Measurements from ENCODE around the gene FAM241B.

FAM241B gene

DNA sequence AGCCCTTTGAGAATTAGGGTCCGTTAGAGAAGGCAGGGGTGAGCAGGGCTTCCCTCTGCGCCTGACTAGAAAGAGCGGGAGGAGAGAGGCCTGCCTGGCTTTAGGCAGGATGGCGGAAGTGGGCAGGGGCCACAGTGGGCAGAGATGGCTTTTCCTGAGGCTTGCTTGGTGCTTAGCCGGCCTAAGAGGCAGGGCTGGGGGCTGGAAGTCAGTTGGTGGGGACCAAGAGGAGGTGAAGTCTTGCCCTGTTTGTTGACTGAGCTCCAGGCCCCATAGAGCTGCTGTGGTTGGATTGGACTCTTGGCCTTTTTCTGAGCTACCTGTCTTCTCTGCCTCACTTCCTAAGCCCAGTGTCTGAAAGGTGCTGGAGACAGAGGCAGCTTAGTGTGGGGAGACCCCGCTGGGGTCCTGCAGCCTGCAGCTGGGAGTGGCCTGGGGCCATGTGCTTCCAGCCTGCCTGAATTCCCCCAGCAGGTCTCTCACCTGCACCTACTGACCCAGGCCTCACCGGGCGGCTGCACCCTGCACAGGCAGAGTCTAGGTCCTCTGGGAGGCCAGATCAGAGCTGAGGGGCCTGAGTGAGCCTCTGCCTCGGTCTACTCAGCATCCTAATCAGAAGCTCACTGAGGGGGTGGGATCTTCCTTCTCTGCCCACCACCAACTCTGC lies 4.8 kb downstream of the FAM241B start:
- no peak for DNase-seq

GRCh38 chr10:69635428-69636272 lies 5.6 kb downstream of the FAM241B start:
- no peak for DNase-seq

DNA sequence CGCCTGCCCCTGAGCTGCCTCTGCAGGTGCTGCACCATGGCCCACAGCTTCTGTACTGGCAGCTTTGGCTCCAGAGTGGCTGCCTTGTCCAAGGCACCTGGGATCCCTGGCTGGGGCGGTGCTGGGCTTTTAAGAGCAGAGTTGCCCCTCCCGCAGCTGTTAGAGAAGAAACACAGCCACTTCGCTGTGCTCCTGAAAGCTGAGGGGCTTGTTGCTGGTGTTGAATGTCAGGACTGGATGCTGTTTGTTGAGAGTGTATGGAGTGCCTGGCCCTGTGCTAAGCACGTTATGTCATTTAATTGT lies 6.2 kb downstream of the FAM241B start:
- no peak for DNase-seq

DNA sequence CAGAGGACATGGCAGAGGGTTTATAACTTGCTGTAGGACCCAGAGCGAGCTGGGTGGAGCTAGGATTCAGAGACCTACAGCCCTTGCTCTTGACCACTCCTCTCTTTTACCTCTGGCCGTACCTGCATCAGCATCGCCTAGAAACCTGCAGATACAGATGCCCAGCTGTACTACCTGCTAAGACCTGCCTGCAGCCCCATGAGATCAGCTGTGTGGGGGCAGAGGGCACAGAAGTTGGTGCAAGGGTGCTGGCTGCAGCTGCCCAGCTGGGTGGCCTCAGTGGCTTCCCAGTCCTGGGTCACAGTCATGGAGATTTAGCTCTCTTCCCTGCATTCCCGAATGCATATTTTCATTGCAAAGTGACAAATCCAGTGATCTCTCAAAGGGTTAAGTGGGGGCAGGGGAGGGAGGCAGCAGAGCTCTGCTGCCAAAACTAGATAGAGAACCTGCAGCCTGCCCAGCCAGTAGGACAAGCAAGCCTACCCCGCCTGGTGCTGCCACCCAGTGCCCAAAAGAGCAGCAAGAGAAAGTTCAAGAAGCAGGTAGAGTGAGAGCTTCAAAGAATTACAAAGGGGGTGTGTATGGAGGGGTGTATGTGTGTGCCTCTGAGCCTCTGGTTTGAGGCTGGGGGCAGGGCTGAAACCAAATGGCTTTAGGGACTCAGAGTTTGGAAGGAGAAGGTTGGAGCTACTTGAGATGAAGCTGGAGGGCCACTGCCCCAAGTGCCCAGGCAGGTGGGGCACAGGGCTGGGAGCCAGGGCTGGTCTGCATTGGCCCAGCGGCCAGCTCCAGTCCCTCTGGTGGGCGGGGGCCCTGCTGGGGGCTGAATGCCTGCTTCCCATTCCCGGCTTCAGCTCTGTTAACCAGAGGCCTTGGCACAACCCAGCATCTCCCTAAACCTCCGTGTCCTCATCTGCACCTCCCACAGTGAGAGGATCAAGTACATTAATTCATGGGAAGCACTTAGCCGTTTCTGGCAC lies 6.9 kb downstream of the FAM241B start:
- no peak for DNase-seq

- DNase-seq = no peak
Measured at GRCh38 chr10:69638642-69639041, 8.6 kb downstream of the FAM241B start.

GRCh38 chr10:69639291-69640195 lies 9.5 kb downstream of the FAM241B start:
- peak; percentile 63 for DNase-seq

DNA sequence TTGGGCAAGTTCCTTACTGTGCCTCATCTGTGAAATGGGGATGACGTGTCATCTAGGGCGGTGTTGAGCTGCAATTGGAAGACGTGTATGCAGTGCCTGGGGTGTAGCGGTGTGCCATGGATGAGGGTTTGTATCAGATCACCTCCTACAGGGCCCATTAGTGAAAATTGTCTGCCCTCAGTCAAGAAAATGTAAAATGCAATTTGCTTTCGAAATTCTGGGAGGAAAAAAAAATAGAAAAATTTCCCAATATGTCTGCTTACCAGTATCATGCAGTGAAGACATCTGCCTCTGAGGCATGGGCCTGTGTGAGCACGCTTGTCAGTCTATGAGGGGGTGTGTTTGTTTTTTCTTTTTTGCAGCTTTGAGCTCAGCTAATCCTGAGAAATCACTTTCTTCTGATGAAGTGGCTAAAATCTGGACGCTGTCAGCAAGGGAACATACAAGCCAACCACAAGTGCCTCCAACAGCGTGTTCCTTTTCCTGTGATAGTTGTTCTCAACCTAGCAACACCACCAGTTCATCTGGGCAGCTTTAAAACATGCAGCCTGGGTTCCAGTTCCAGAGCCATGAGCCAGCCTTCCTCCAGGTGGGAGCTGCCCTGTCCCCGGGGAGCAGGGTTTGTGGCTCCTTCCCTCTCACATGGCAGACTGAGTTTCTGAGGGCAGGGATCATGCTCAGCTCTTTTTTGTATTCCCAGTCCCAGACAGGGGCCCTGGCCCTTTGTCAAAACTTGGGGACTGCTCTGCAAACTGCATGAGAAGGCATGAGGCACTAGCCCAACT lies 10.3 kb downstream of the FAM241B start:
- no peak for DNase-seq

- DNase-seq = peak; percentile 17
Measured at GRCh38 chr10:69641261-69641980, 11.4 kb downstream of the FAM241B start.

GRCh38 chr10:69642747-69643146 lies 12.7 kb downstream of the FAM241B start:
- DNase-seq = no peak

DNA sequence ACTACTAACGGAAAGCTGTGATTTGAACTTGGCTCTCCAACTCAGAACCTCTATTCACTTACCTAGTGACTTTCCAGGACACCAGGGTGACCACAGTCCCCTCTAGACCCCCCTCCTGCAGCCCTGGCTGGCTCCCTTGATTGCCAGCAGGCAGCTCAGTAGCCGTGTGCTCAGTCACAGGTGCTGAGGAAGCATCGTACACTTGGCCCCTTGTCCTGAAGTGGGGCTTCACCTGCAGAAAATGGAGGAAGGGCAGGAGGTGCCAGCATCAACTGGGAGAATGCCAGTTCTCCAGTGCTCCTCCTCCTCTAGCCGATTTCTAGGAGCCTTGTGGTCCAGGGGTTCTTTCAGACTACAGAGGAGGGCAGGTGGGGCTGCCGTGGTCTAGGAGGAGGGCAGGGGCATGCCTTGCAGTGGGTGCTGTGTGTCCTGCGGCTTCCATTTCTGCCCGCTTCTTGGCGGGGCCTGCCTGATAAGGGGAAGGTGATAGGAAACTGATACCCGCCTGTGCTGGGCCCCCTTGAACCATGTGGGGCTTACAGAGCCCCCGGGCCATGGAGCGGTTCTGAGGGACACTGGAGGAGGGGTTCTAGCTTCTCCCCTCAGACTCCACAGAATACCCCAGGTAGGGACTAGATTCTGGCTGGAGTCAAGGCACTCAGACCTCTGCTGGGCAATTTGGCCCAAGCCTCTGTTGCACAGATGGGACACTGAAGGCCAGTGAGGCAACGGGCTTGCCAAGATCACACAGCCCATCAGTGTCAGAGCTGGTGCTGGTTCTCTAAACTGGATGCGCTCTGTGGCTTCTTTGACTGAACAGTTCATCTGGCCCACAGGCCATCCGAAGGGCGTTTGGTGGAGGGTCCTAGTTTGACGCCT lies 14.0 kb downstream of the FAM241B start:
- DNase-seq = no peak

- peak; percentile 65 for DNase-seq
Measured at GRCh38 chr10:69644658-69645295, 14.7 kb downstream of the FAM241B start.

GRCh38 chr10:69645296-69646184 lies 15.5 kb downstream of the FAM241B start:
- DNase-seq = no peak

DNA sequence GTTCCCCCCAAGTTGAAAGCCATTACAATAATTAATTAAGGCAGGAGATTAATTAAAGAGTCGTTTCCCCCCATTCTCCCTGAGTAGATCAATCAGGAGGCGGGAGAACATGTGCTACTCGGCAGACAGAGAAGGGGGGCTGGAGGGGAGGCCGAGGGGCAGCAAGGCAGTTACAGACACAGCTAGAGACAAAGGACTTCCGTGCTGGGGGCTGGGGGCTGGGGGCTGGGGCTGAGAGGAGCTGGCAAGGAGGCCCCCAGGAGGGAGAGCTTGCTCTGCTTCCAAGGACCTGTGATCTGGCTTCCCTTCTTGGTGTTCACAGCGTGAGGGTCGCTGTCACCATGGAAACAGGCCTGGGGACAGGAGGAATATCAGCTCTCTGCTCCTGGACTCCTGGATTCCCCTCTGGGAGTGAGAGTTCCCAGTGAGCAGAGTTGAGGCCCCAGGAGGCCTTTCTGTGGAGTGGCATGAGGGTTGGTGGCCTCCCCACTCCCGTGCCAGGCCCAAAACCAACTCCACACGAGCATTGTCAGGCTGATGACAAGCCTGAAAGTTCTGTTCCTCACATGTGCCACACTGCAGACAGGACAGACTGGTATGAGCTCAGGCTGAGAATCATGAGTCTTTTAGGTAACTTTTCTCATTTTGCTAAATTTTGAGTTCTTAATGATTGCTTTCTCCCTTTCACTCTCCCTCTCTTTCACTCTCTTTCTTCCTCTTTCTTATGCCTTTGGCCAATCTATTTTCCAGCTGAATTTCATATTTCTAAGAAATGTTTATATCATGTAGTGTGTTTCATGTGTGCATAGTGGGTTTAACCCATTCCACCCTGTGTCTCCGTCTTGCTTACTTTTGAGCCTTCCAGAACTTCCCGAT lies 16.4 kb downstream of the FAM241B start:
- no peak for DNase-seq

GRCh38 chr10:69647126-69647525 lies 17.1 kb downstream of the FAM241B start:
- no peak for DNase-seq

GRCh38 chr10:69647819-69648218 lies 17.8 kb downstream of the FAM241B start:
- DNase-seq = no peak

GRCh38 chr10:69648461-69648860 lies 18.4 kb downstream of the FAM241B start:
- DNase-seq = no peak

Measured in EL (cell line).